Liver (tissue), 9 donors: ENCODE results near the gene MRAP. TPM values are rescaled to one million over a fixed set of nuclear protein-coding genes. Genes with fewer than 3 reads are reported as not detected.

ENCODE experiments used
- DNase-seq: peaks from one replicate; pipeline ENCODE4 v3.0.0-alpha.2; 2017; ENCODE audit warnings: low spot score
- H3K27ac ChIP-seq, 2 donors: one replicate each; pipeline ENCODE4 v1.7.0; 2013; ENCODE audit warnings: inconsistent platforms in 2 of 2, low read length in 2 of 2, control low read depth in 1 of 2, low read depth in 1 of 2, mild to moderate bottlenecking in 1 of 2
- H3K27me3 ChIP-seq, 4 donors: one replicate each; pipeline versions ENCODE4 v1.6.1 to v1.7.0; 2013; ENCODE audit warnings: low read length in 3 of 4, inconsistent platforms in 1 of 4, mild to moderate bottlenecking in 1 of 4, moderate library complexity in 1 of 4; ENCODE audit not compliant: control insufficient read depth in 4 of 4, insufficient read depth in 4 of 4
- H3K36me3 ChIP-seq, 4 donors: one replicate each; pipeline versions ENCODE4 v1.6.1 to v1.7.0; 2013; ENCODE audit warnings: low read length in 3 of 4, mild to moderate bottlenecking in 3 of 4, low read depth in 1 of 4, moderate library complexity in 1 of 4; ENCODE audit not compliant: control insufficient read depth in 4 of 4, insufficient read depth in 3 of 4
- H3K4me1 ChIP-seq, 4 donors: one replicate each; pipeline versions ENCODE4 v1.6.1 to v1.7.0; 2013; ENCODE audit warnings: low read length in 3 of 4, mild to moderate bottlenecking in 3 of 4, moderate library complexity in 1 of 4; ENCODE audit not compliant: control insufficient read depth in 4 of 4, insufficient read depth in 4 of 4
- H3K4me3 ChIP-seq, 3 donors: one replicate each; pipeline versions ENCODE4 v1.6.1 to v1.7.0; 2013; ENCODE audit warnings: low read length in 3 of 3, control low read depth in 1 of 3, low read depth in 1 of 3, mild to moderate bottlenecking in 1 of 3
- H3K9ac ChIP-seq, 2 donors: one replicate each; pipeline ENCODE4 v1.7.0; 2013; ENCODE audit warnings: low read length in 2 of 2, mild to moderate bottlenecking in 2 of 2, moderate library complexity in 2 of 2, control low read depth in 1 of 2, low read depth in 1 of 2
- H3K9me3 ChIP-seq, 4 donors: one replicate each; pipeline versions ENCODE4 v1.6.1 to v1.7.0; 2013; ENCODE audit warnings: low read length in 3 of 4; ENCODE audit not compliant: control insufficient read depth in 4 of 4
- EGR1 ChIP-seq, 2 donors: IDR thresholded peaks; 2 replicates each; pipeline ENCODE4 v1.6.1; 2016 to 2018; ENCODE audit warnings: antibody characterized with exemption in 2 of 2, low read depth in 2 of 2
- FOXA1 ChIP-seq: IDR thresholded peaks from 2 replicates; pipeline ENCODE4 v1.6.1; 2016; ENCODE audit warnings: antibody characterized with exemption
- FOXA2 ChIP-seq: IDR thresholded peaks from 2 replicates; pipeline ENCODE4 v1.6.1; 2016; ENCODE audit warnings: antibody characterized with exemption
- HNF4A ChIP-seq, 2 donors: conservative IDR thresholded peaks; 2 replicates each; pipeline ENCODE4 v1.6.1; 2016; ENCODE audit warnings: antibody characterized with exemption in 2 of 2, mild to moderate bottlenecking in 2 of 2
- HNF4G ChIP-seq: IDR thresholded peaks from 2 replicates; pipeline ENCODE4 v1.6.1; 2016; ENCODE audit warnings: antibody characterized with exemption
- JUND ChIP-seq, 2 donors: IDR thresholded peaks; 2 replicates each; pipeline ENCODE4 v1.6.1; 2016; ENCODE audit warnings: antibody characterized with exemption in 2 of 2
- RAD21 ChIP-seq, 2 donors: IDR thresholded peaks; 2 replicates each; pipeline ENCODE4 v1.6.1; 2016; ENCODE audit warnings: antibody characterized with exemption in 2 of 2, mild to moderate bottlenecking in 2 of 2
- RXRA ChIP-seq, 2 donors: IDR thresholded peaks; 2 replicates each; pipeline ENCODE4 v1.6.1; 2017 to 2018; ENCODE audit warnings: antibody characterized with exemption in 2 of 2, mild to moderate bottlenecking in 1 of 2
- SP1 ChIP-seq: IDR thresholded peaks from 2 replicates; pipeline ENCODE4 v1.6.1; 2018; ENCODE audit warnings: antibody characterized with exemption, mild to moderate bottlenecking
- YY1 ChIP-seq: IDR thresholded peaks from 2 replicates; pipeline ENCODE4 v1.6.1; 2016; ENCODE audit warnings: antibody characterized with exemption, mild to moderate bottlenecking
- WGBS: extraction: QIAGEN DNeasy Blood & Tissue Kit; methylation state at CpG from one replicate; pipeline ENCODE4 v1.1.7; 2013; 5-methylcytosine and 5-hydroxymethylcytosine counted together
- polyA plus RNA-seq, 2 donors: library from polyadenylated mRNA; stranded (reverse) in 1 of 2; unstranded in 1 of 2; fragments of 200-250 nt in 1 of 2; fragments of >200 nt in 1 of 2; fragmentation: Nextera tagmentation in 1 of 2; extraction: Ambion mirVana in 1 of 2; gene quantifications; one replicate each; pipeline versions ENCODE4 v1.2.1 to v1.2.3, GENCODE V29; 2013 to 2015
- total RNA-seq, 2 donors: library from RNA; depleted of rRNA; stranded (reverse); fragments of >200 nt; gene quantifications; one replicate each; pipeline ENCODE4 v1.2.3, GENCODE V29; 2014
- TF ChIP-seq, protein P1 (sequence below): IDR thresholded peaks from 2 replicates; pipeline ENCODE4 v1.6.1; 2016; ENCODE audit warnings: antibody characterized with exemption, mild to moderate bottlenecking
- TF ChIP-seq, protein P2 (sequence below): IDR thresholded peaks from 2 replicates; pipeline ENCODE4 v1.6.1; 2016; ENCODE audit warnings: antibody characterized with exemption
- TF ChIP-seq, protein P3 (sequence below): fragments of 150-350 bp; IDR thresholded peaks from 2 replicates; pipeline ENCODE4 v1.5.1; 2017; ENCODE audit warnings: improper control_type of control experiment, low read depth, low read length; ENCODE audit not compliant: missing input control
- TF ChIP-seq, protein P4 (sequence below): IDR thresholded peaks from 2 replicates; pipeline ENCODE4 v1.6.1; 2016; ENCODE audit warnings: antibody characterized with exemption
- donor health status: healthy.
- donor health status: healthy.
- donor health status: healthy.
- donor health status: healthy.
- donor health status: healthy.

The MRAP gene
- total and polyA plus RNA-seq, 4 donors = 0.17 to 0.79 TPM; not detected in 2

DNA sequence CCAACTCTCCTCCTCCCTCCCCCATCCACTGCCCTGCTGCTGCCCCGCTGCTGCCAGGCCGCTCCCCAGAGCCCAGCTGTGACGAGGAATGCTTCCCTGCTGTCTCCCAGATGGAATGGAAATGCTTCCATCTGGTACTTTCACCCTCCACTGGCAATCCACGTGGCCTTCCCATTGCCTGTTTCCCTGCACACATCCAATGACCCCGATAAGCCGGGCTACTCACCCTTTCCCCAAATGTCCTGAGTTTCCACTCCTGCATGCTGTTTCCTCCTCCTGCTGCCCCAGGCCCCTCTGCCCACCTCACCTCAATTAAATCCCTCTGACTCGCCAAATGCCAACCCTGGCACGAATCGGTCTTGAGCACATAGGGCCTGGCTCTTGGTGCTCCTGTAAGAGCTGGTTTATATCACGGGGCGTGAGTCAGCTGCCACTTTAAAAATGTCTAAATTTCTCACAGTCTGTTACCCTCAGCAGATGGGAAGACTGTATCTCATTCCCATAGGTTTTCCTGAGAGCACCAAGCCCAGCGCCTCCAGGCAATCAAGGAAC, 36.4 kb downstream of the MRAP start:
- 93% methylated on average over 12 of the region's 12 CpGs for WGBS
- H3K36me3 ChIP-seq = peaks cover 15 to 73% (median 40%) of the 10 kb centered on the region in 4 donors
- no peak overlapping the region for H3K9ac ChIP-seq
- no peaks in the 10 kb centered on the region for H3K27me3 ChIP-seq
- H3K27ac ChIP-seq = no peak overlapping the region
- no peaks in the 10 kb centered on the region for H3K9me3 ChIP-seq
- no peaks in the 10 kb centered on the region for H3K4me1 ChIP-seq
- DNase-seq = no peak
- no peak for TF ChIP-seq RAD21 (IDR thresholded peaks at IDR 0.05)
- TF ChIP-seq, protein P1, sequence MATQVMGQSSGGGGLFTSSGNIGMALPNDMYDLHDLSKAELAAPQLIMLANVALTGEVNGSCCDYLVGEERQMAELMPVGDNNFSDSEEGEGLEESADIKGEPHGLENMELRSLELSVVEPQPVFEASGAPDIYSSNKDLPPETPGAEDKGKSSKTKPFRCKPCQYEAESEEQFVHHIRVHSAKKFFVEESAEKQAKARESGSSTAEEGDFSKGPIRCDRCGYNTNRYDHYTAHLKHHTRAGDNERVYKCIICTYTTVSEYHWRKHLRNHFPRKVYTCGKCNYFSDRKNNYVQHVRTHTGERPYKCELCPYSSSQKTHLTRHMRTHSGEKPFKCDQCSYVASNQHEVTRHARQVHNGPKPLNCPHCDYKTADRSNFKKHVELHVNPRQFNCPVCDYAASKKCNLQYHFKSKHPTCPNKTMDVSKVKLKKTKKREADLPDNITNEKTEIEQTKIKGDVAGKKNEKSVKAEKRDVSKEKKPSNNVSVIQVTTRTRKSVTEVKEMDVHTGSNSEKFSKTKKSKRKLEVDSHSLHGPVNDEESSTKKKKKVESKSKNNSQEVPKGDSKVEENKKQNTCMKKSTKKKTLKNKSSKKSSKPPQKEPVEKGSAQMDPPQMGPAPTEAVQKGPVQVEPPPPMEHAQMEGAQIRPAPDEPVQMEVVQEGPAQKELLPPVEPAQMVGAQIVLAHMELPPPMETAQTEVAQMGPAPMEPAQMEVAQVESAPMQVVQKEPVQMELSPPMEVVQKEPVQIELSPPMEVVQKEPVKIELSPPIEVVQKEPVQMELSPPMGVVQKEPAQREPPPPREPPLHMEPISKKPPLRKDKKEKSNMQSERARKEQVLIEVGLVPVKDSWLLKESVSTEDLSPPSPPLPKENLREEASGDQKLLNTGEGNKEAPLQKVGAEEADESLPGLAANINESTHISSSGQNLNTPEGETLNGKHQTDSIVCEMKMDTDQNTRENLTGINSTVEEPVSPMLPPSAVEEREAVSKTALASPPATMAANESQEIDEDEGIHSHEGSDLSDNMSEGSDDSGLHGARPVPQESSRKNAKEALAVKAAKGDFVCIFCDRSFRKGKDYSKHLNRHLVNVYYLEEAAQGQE = no peak
- no peak for TF ChIP-seq SP1
- no peak for TF ChIP-seq EGR1 (IDR thresholded peaks at IDR 0.05; ENCODE audit: low read depth in 2 of 2)
- TF ChIP-seq, protein P2, sequence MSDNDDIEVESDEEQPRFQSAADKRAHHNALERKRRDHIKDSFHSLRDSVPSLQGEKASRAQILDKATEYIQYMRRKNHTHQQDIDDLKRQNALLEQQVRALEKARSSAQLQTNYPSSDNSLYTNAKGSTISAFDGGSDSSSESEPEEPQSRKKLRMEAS = no peak
- no peak for TF ChIP-seq JUND (IDR thresholded peaks at IDR 0.05)
- no peak for TF ChIP-seq YY1
- TF ChIP-seq, protein P3, sequence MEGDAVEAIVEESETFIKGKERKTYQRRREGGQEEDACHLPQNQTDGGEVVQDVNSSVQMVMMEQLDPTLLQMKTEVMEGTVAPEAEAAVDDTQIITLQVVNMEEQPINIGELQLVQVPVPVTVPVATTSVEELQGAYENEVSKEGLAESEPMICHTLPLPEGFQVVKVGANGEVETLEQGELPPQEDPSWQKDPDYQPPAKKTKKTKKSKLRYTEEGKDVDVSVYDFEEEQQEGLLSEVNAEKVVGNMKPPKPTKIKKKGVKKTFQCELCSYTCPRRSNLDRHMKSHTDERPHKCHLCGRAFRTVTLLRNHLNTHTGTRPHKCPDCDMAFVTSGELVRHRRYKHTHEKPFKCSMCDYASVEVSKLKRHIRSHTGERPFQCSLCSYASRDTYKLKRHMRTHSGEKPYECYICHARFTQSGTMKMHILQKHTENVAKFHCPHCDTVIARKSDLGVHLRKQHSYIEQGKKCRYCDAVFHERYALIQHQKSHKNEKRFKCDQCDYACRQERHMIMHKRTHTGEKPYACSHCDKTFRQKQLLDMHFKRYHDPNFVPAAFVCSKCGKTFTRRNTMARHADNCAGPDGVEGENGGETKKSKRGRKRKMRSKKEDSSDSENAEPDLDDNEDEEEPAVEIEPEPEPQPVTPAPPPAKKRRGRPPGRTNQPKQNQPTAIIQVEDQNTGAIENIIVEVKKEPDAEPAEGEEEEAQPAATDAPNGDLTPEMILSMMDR = no peak
- TF ChIP-seq FOXA2 = no peak
- TF ChIP-seq HNF4A (conservative IDR thresholded peaks at IDR 0.05) = no peak
- no peak for TF ChIP-seq FOXA1
- TF ChIP-seq HNF4G = no peak
- no peak for TF ChIP-seq RXRA (IDR thresholded peaks at IDR 0.05)
- H3K4me3 ChIP-seq = no peak overlapping the region

DNA sequence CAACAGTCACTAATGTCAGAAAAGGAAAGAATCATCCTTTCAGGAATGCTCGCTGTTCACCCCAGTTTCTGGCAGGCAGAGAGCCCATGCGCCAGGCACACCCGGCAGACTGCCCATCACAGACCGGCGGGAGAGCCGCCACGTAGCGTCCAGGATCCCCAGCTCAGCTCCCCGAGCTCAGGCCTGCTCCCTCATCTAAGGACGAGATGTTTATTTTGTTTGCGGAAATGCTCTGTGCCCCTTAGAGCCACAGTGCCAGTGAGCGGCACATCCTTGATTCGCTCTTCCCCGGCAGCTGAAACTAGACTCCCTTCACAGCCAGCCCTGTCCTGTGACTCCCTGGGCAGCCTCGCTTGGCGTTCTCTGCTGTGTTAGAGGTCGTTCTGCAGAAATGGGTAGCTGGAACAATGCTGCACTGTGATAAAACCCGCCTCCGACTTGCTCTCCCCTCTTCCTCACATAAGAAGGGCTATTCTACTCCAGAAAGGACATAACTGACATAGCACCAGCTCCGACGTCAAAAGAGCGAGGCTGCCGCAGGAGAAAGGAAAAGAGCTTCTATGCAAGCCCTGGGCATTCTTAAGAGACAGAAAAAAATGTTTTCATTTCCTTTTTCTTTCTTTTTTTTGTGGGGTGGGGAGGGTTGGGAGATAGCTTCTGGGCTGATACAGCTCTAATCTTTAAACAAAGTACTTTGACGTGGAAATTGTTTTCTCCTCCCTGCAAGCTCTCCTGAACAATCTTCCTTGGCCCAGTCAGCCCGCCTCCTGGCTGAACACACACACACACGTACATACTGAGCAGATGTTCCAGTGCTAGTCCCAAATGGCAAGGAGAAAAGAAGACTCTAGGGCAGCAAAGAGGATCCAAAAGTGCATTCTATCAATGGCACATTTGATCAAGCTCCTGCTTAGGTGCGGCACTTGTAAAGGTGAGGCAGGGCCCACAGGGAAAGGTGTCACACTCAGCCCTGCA, 37.2 kb downstream of the MRAP start:
- no peak for DNase-seq
- H3K4me1 ChIP-seq = no peaks in the 10 kb centered on the region
- 80% methylated on average over 27 of the region's 27 CpGs for WGBS

More for the DNA sequence above, 37.2 kb downstream of the MRAP start:
- no peak overlapping the region for H3K27ac ChIP-seq
- H3K36me3 ChIP-seq = peaks cover 15 to 76% (median 43%) of the 10 kb centered on the region in 4 donors
- TF ChIP-seq, protein P2 = no peak
- TF ChIP-seq, protein P4, sequence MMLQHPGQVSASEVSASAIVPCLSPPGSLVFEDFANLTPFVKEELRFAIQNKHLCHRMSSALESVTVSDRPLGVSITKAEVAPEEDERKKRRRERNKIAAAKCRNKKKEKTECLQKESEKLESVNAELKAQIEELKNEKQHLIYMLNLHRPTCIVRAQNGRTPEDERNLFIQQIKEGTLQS = no peak
- TF ChIP-seq HNF4A (conservative IDR thresholded peaks at IDR 0.05) (no peak), SP1 (no peak)
- H3K9me3 ChIP-seq = no peaks in the 10 kb centered on the region
- H3K27me3 ChIP-seq = no peaks in the 10 kb centered on the region
- no peak overlapping the region for H3K4me3 ChIP-seq
- H3K9ac ChIP-seq = no peak overlapping the region
